ENCODE results near the gene KLHL36. TPM values are rescaled to one million over a fixed set of nuclear protein-coding genes. Genes with fewer than 3 reads are reported as not detected.
"Not testable (repeated sequence)": the region's sequence is repeated elsewhere in the genome, so short reads cannot be mapped to it uniquely, and the experiment has no call there.

Gene KLHL36
- total and polyA plus RNA-seq, 4 donors: 11.5 to 53.6 (median 16.9) TPM

GRCh38 chr16:84618581-84619460, 29.5 kb upstream of the KLHL36 start:
- Histone ChIP-seq H3K27ac (ENCODE audit: low read depth in 1 of 2, low read length in 2 of 2) (peak overlapping the region in 1 of 2 donors; percentile 5), H3K4me1 (ENCODE audit: control insufficient read depth in 4 of 4, insufficient read depth in 4 of 4, low read length in 3 of 4) (peaks cover 0 to 16% (median 5%) of the 10 kb centered on the region in 4 donors), H3K4me3 (ENCODE audit: low read depth in 1 of 3, low read length in 3 of 3) (no peak overlapping the region), H3K9me3 (ENCODE audit: control insufficient read depth in 4 of 4, low read length in 3 of 4) (no peaks in the 10 kb centered on the region), H3K9ac (ENCODE audit: low read depth in 1 of 2, low read length in 2 of 2) (no peak overlapping the region), H3K36me3 (ENCODE audit: control insufficient read depth in 4 of 4, insufficient read depth in 3 of 4, low read depth in 1 of 4, low read length in 3 of 4) (no peaks in the 10 kb centered on the region), H3K27me3 (ENCODE audit: control insufficient read depth in 4 of 4, insufficient read depth in 4 of 4, low read length in 3 of 4) (no peaks in the 10 kb centered on the region)
- 36% methylated on average over 12 of the region's 12 CpGs for WGBS
- DNase-seq (ENCODE audit: low spot score): no peak
- TF ChIP-seq JUND (IDR thresholded peaks at IDR 0.05): peak in 1 of 2 donors; percentile 16
- no peak for TF ChIP-seq ATF3 (IDR thresholded peaks at IDR 0.05)

- H3K4me3 ChIP-seq (ENCODE audit: low read depth in 1 of 3, low read length in 3 of 3); H3K9ac ChIP-seq (ENCODE audit: low read depth in 1 of 2, low read length in 2 of 2); DNase-seq (ENCODE audit: low spot score); H3K36me3 ChIP-seq (ENCODE audit: control insufficient read depth in 4 of 4, insufficient read depth in 3 of 4, low read depth in 1 of 4, low read length in 3 of 4); H3K27ac ChIP-seq (ENCODE audit: low read depth in 1 of 2, low read length in 2 of 2); H3K27me3 ChIP-seq (ENCODE audit: control insufficient read depth in 4 of 4, insufficient read depth in 4 of 4, low read length in 3 of 4); H3K9me3 ChIP-seq (ENCODE audit: control insufficient read depth in 4 of 4, low read length in 3 of 4): not testable (repeated sequence)
- WGBS: 52% methylated on average over 10 of the region's 10 CpGs
- peaks cover 0 to 12% (median 5%) of the 10 kb centered on the region in 4 donors for H3K4me1 ChIP-seq (ENCODE audit: control insufficient read depth in 4 of 4, insufficient read depth in 4 of 4, low read length in 3 of 4)
Measured at GRCh38 chr16:84620913-84621312, 27.4 kb upstream of the KLHL36 start.

- Histone ChIP-seq H3K4me3 (ENCODE audit: low read depth in 1 of 3, low read length in 3 of 3) (no peak overlapping the region), H3K4me1 (ENCODE audit: control insufficient read depth in 4 of 4, insufficient read depth in 4 of 4, low read length in 3 of 4) (peaks cover 0 to 3% (median 0%) of the 10 kb centered on the region in 4 donors), H3K27me3 (ENCODE audit: control insufficient read depth in 4 of 4, insufficient read depth in 4 of 4, low read length in 3 of 4) (no peaks in the 10 kb centered on the region), H3K9me3 (ENCODE audit: control insufficient read depth in 4 of 4, low read length in 3 of 4) (no peaks in the 10 kb centered on the region), H3K36me3 (ENCODE audit: control insufficient read depth in 4 of 4, insufficient read depth in 3 of 4, low read depth in 1 of 4, low read length in 3 of 4) (no peaks in the 10 kb centered on the region), H3K27ac (ENCODE audit: low read depth in 1 of 2, low read length in 2 of 2) (no peak overlapping the region), H3K9ac (ENCODE audit: low read depth in 1 of 2, low read length in 2 of 2) (no peak overlapping the region)
- WGBS: 91% methylated on average over 6 of the region's 6 CpGs
- TF ChIP-seq SP1 (IDR thresholded peaks at IDR 0.05) (no peak), RAD21 (IDR thresholded peaks at IDR 0.05) (no peak), JUND (IDR thresholded peaks at IDR 0.05) (no peak), YY1 (IDR thresholded peaks at IDR 0.05) (no peak), EGR1 (IDR thresholded peaks at IDR 0.05; ENCODE audit: low read depth in 2 of 2) (no peak), CTCF (IDR thresholded peaks at IDR 0.05; ENCODE audit: low read depth, low read length, missing input control) (no peak), HNF4G (IDR thresholded peaks at IDR 0.05) (no peak), GABPA (IDR thresholded peaks at IDR 0.05 in 1 of 2, conservative IDR thresholded peaks at IDR 0.05 in 1 of 2) (no peak), MAX (IDR thresholded peaks at IDR 0.05) (no peak)
- no peak for DNase-seq (ENCODE audit: low spot score)
Measured at GRCh38 chr16:84625556-84625955, 22.8 kb upstream of the KLHL36 start.

All from liver (tissue), 9 donors.